GM19468 (cell line): ENCODE results near the gene PMPCB.

Source experiments
- ATAC-seq: cut with Tn5 transposase; IDR thresholded peaks from one replicate; pipeline ENCODE4 v1.9.1; 2021; ENCODE audit warnings: mild to moderate bottlenecking, moderate library complexity, moderate number of reproducible peaks; ENCODE audit not compliant: unreplicated experiment; ENCODE audit errors: extremely low read depth

PMPCB gene

GRCh38 chr7:103317009-103317408 is 19.8 kb downstream of the PMPCB start:
- no peak for ATAC-seq

- no peak for ATAC-seq
These were observed 28.5 kb downstream of the PMPCB start for GRCh38 chr7:103325744-103326143.

GRCh38 chr7:103336761-103337160 is 39.5 kb downstream of the PMPCB start:
- ATAC-seq: no peak

- no peak for ATAC-seq
These were observed 41.6 kb downstream of the PMPCB start for GRCh38 chr7:103338864-103339263.

GRCh38 chr7:103341466-103341865 is 44.2 kb downstream of the PMPCB start:
- ATAC-seq: no peak

- no peak for ATAC-seq
These were observed 46.1 kb downstream of the PMPCB start for GRCh38 chr7:103343332-103343731.

GRCh38 chr7:103343758-103344452 is 46.7 kb downstream of the PMPCB start:
- ATAC-seq: no peak

GRCh38 chr7:103344453-103345149 is 47.4 kb downstream of the PMPCB start, which contains the start of gene DNAJC2:
DNAJC2 (minus strand) TSS chr7:103344767; CDS start chr7:103344622, 145 bp downstream.
- peak; percentile 71 for ATAC-seq

- ATAC-seq: no peak
These were observed 49.2 kb downstream of the PMPCB start for GRCh38 chr7:103346396-103346795.

- peak; percentile 63 for ATAC-seq
These were observed 50.5 kb downstream of the PMPCB start, which contains the start of gene PSMC2 for GRCh38 chr7:103347507-103348267. PSMC2 (plus strand) TSS chr7:103347643; CDS start chr7:103347712, 69 bp downstream.

GRCh38 chr7:103348452-103348851 is 51.2 kb downstream of the PMPCB start:
- ATAC-seq: no peak

- no peak for ATAC-seq
These were observed 51.7 kb downstream of the PMPCB start for GRCh38 chr7:103348959-103349358.

- no peak for ATAC-seq
These were observed 52.6 kb downstream of the PMPCB start for GRCh38 chr7:103349805-103350204.
